GM21447 (cell line): ENCODE results near the gene PINLYP.
"Not testable (repeated sequence)": the region's sequence is repeated elsewhere in the genome, so short reads cannot be mapped to it uniquely, and the experiment has no call there.

Experiments
- ATAC-seq: cut with Tn5 transposase; IDR thresholded peaks from one replicate; pipeline ENCODE4 v1.9.1; 2021; ENCODE audit not compliant: unreplicated experiment

Gene PINLYP

GRCh38 chr19:43547926-43548325, 27.7 kb upstream of the PINLYP start:
- not testable (repeated sequence) for ATAC-seq

- ATAC-seq, result no peak
Observed at GRCh38 chr19:43548706-43549105, 26.9 kb upstream of the PINLYP start.

GRCh38 chr19:43551399-43552197, 24.0 kb upstream of the PINLYP start:
- ATAC-seq, result no peak

GRCh38 chr19:43552198-43552450, 23.5 kb upstream of the PINLYP start:
- ATAC-seq, result no peak

- no peak for ATAC-seq
Observed at GRCh38 chr19:43552616-43553015, 23.0 kb upstream of the PINLYP start.

GRCh38 chr19:43553656-43554055, 21.9 kb upstream of the PINLYP start:
- ATAC-seq, result no peak

- no peak for ATAC-seq
Observed at GRCh38 chr19:43554317-43554895, 21.2 kb upstream of the PINLYP start.

GRCh38 chr19:43555185-43555770, 20.3 kb upstream of the PINLYP start:
- no peak for ATAC-seq

GRCh38 chr19:43560687-43561086, 14.9 kb upstream of the PINLYP start:
- ATAC-seq, result no peak

GRCh38 chr19:43561139-43561970, 14.2 kb upstream of the PINLYP start:
- ATAC-seq, result no peak

GRCh38 chr19:43562226-43562697, 13.3 kb upstream of the PINLYP start:
- no peak for ATAC-seq

- ATAC-seq, result peak; percentile 88
Observed at GRCh38 chr19:43562698-43563241, 12.8 kb upstream of the PINLYP start.

- no peak for ATAC-seq
Observed at GRCh38 chr19:43563816-43564457, 11.7 kb upstream of the PINLYP start.

GRCh38 chr19:43564800-43565199, 10.8 kb upstream of the PINLYP start:
- no peak for ATAC-seq

- no peak for ATAC-seq
Observed at GRCh38 chr19:43569657-43570056, 5.9 kb upstream of the PINLYP start.

GRCh38 chr19:43570174-43570791, 5.3 kb upstream of the PINLYP start:
- no peak for ATAC-seq

- no peak for ATAC-seq
Observed at GRCh38 chr19:43572171-43572588, 3.4 kb upstream of the PINLYP start.

- ATAC-seq, result no peak
Observed at GRCh38 chr19:43574424-43575155, 1.0 kb upstream of the PINLYP start.
